A673 (cell line): ENCODE results near the gene LRP1B. TPM values are rescaled to one million over a fixed set of nuclear protein-coding genes. Genes with fewer than 3 reads are reported as not detected.

ENCODE experiments used
- BruUV-seq: library from RNA; stranded (reverse); fragments of 400-500 nt; replicated peaks from 2 replicates; lab custom pipeline; 2021; lab: Mats Ljungman, UMichigan
- CTCF ChIA-PET: fragments of 300-600 bp; sonication (Branson Sonifier 250); formaldehyde crosslinking; loops from one replicate; lab custom pipeline; 2022; ENCODE audit warnings: antibody characterized with exemption; lab: Charles Lee
- POLR2A ChIA-PET: fragments of 300-600 bp; sonication (Branson Sonifier 250); formaldehyde crosslinking; loops from one replicate; lab custom pipeline; 2022; ENCODE audit warnings: antibody characterized with exemption; ENCODE audit not compliant: low non-redundant PET; lab: Charles Lee
- DNase-seq: peaks from one replicate; pipeline ENCODE4 v3.0.0-alpha.2; 2015; ENCODE audit warnings: low spot score
- H3K27ac ChIP-seq: fragments of 200-600 bp; sonication (generic); 2 replicates; pipeline ENCODE4 v1.5.1; 2016; ENCODE audit warnings: mixed run types, low read depth, mild to moderate bottlenecking, mixed read lengths, antibody characterized with exemption, low read length; ENCODE audit not compliant: poor library complexity, severe bottlenecking
- H3K27me3 ChIP-seq: fragments of 200-600 bp; sonication (generic); replicated peaks from 2 replicates; pipeline ENCODE4 v1.6.1; 2017; ENCODE audit warnings: mixed run types, low read depth, mild to moderate bottlenecking, mixed read lengths, antibody characterized with exemption, low read length; ENCODE audit not compliant: insufficient read depth, poor library complexity
- H3K36me3 ChIP-seq: fragments of 200-600 bp; sonication (generic); 2 replicates; pipeline ENCODE4 v1.6.1; 2016; ENCODE audit warnings: mixed run types, mild to moderate bottlenecking, mixed read lengths, antibody characterized with exemption, low read length; ENCODE audit not compliant: insufficient read depth, poor library complexity, severe bottlenecking
- H3K4me1 ChIP-seq: fragments of 200-600 bp; sonication (generic); 2 replicates; pipeline ENCODE4 v1.6.1; 2017; ENCODE audit warnings: mixed run types, mild to moderate bottlenecking, mixed read lengths, antibody characterized with exemption, low read length; ENCODE audit not compliant: insufficient read depth, poor library complexity, severe bottlenecking
- H3K4me3 ChIP-seq: fragments of 200-600 bp; sonication (generic); 2 replicates; pipeline ENCODE4 v1.5.1; 2016; ENCODE audit warnings: low read depth, mixed run types, mild to moderate bottlenecking, mixed read lengths, low read length; ENCODE audit not compliant: poor library complexity, severe bottlenecking
- H3K9me3 ChIP-seq: fragments of 200-600 bp; sonication (generic); 2 replicates; pipeline ENCODE4 v1.6.1; 2016; ENCODE audit warnings: mixed run types, low read depth, mild to moderate bottlenecking, mixed read lengths, antibody characterized with exemption, low read length; ENCODE audit not compliant: poor library complexity, severe bottlenecking
- CTCF ChIP-seq: fragments of 300-800, 200-600 bp; sonication (generic); conservative IDR thresholded peaks from 2 replicates; pipeline ENCODE4 v1.5.1; 2017; ENCODE audit warnings: low read depth, mild to moderate bottlenecking, antibody characterized with exemption, low read length, moderate library complexity, mixed read lengths
- EZH2 ChIP-seq: fragments of 200-600 bp; sonication (generic); IDR thresholded peaks from 2 replicates; pipeline ENCODE4 v1.6.1; 2017; ENCODE audit warnings: borderline replicate concordance, low read depth, mild to moderate bottlenecking, mixed read lengths, antibody characterized with exemption, low read length; ENCODE audit not compliant: poor library complexity, severe bottlenecking
- intact Hi-C: fragments of 100-400 bp; cut with micrococcal nuclease; formaldehyde crosslinking; loops from one replicate; pipeline ENCODE4 v1.10.0; 2022; ENCODE audit not compliant: unreplicated experiment
- total RNA-seq: library from RNA; stranded (reverse); gene quantifications from 2 replicates; pipeline ENCODE4 v1.2.3, GENCODE V29; 2021

LRP1B gene
- total RNA-seq, 1 experiment from 2014 or later: 9.9 TPM

GRCh38 chr2:141501752-141502151 is 629.1 kb downstream of the LRP1B start:
- Histone ChIP-seq H3K9me3 (no peaks in the 10 kb centered on the region), H3K4me3 (no peak overlapping the region), H3K27ac (no peak overlapping the region), H3K36me3 (no peaks in the 10 kb centered on the region), H3K4me1 (peaks cover 6% of the 10 kb centered on the region), H3K27me3 (no peaks in the 10 kb centered on the region)
- no peak for TF ChIP-seq EZH2
- no peak for TF ChIP-seq CTCF
- ChIA-PET POLR2A (no interaction called here), CTCF (no interaction called here)
- intact Hi-C loops: no loop called here
- no TSS peak for BruUV-seq
- DNase-seq: no peak

- intact Hi-C loops: no loop called here
- TF ChIP-seq EZH2: no peak
- TF ChIP-seq CTCF: no peak
Measured at GRCh38 chr2:141499123-141499522, 631.7 kb downstream of the LRP1B start.

GRCh38 chr2:141498561-141498960 is 632.3 kb downstream of the LRP1B start:
- ChIA-PET CTCF (no interaction called here), POLR2A (no interaction called here)
- DNase-seq: no peak
- Histone ChIP-seq H3K36me3 (no peaks in the 10 kb centered on the region), H3K4me3 (no peak overlapping the region), H3K27me3 (no peaks in the 10 kb centered on the region), H3K27ac (no peak overlapping the region), H3K9me3 (no peaks in the 10 kb centered on the region), H3K4me1 (peaks cover under 1% of the 10 kb centered on the region)
- no peak for TF ChIP-seq CTCF
- TF ChIP-seq EZH2: no peak
- no TSS peak for BruUV-seq
- intact Hi-C loops: no loop called here

More at GRCh38 chr2:141499123-141499522, 631.7 kb downstream of the LRP1B start:
- Histone ChIP-seq H3K27me3 (no peaks in the 10 kb centered on the region), H3K27ac (no peak overlapping the region), H3K4me3 (no peak overlapping the region), H3K9me3 (no peaks in the 10 kb centered on the region), H3K4me1 (peaks cover 6% of the 10 kb centered on the region), H3K36me3 (no peaks in the 10 kb centered on the region)
- DNase-seq: no peak
- CTCF ChIA-PET: no interaction called here
- BruUV-seq: no TSS peak
- POLR2A ChIA-PET: no interaction called here
